Neuronal stem cell (in vitro differentiated cells): ENCODE data around the gene IGSF11.

Experiments used
- DNase-seq: peaks from one replicate; pipeline ENCODE4 v3.0.0-alpha.2; 2013; ENCODE audit warnings: low spot score
- H2AFZ ChIP-seq: one replicate; pipeline ENCODE4 v1.6.1; 2013; ENCODE audit warnings: mild to moderate bottlenecking, low read length, inconsistent platforms
- H2AK5ac ChIP-seq: 2 replicates; pipeline ENCODE4 v1.6.1; 2013; ENCODE audit warnings: low read depth, mild to moderate bottlenecking, inconsistent platforms, low read length, moderate library complexity, mixed read lengths
- H2BK120ac ChIP-seq: 2 replicates; pipeline ENCODE4 v1.6.1; 2013; ENCODE audit warnings: low read depth, mild to moderate bottlenecking, inconsistent platforms, low read length, moderate library complexity, mixed read lengths
- H2BK12ac ChIP-seq: one replicate; pipeline ENCODE4 v1.6.1; 2013; ENCODE audit warnings: low read length, inconsistent platforms
- H2BK15ac ChIP-seq: 2 replicates; pipeline ENCODE4 v1.6.1; 2013; ENCODE audit warnings: mild to moderate bottlenecking, low read length, inconsistent platforms, mixed read lengths
- H2BK5ac ChIP-seq: one replicate; pipeline ENCODE4 v1.6.1; 2013; ENCODE audit warnings: inconsistent platforms, mild to moderate bottlenecking, low read length, moderate library complexity
- H3K14ac ChIP-seq: one replicate; pipeline ENCODE4 v1.6.1; 2013; ENCODE audit warnings: low read length, inconsistent platforms
- H3K18ac ChIP-seq: 2 replicates; pipeline ENCODE4 v1.6.1; 2013; ENCODE audit warnings: low read length, inconsistent platforms
- H3K23ac ChIP-seq: 2 replicates; pipeline ENCODE4 v1.6.1; 2013; ENCODE audit warnings: low read depth, mild to moderate bottlenecking, mixed read lengths, low read length, inconsistent platforms; ENCODE audit not compliant: poor library complexity
- H3K27ac ChIP-seq: replicated peaks from 3 replicates; pipeline ENCODE4 v1.5.1; 2013; ENCODE audit warnings: low read length, inconsistent platforms
- H3K27me3 ChIP-seq, 3 experiments: 2 replicates each; pipeline ENCODE4 v1.6.1; 2013; ENCODE audit warnings: low read length in 3 of 3, mild to moderate bottlenecking in 2 of 3, inconsistent platforms in 1 of 3, low read depth in 1 of 3, mixed read lengths in 1 of 3, moderate library complexity in 1 of 3; ENCODE audit not compliant: control insufficient read depth in 3 of 3, insufficient read depth in 3 of 3
- H3K36me3 ChIP-seq, 2 donors: replicated peaks in 1 of 2; 2 replicates each; pipeline ENCODE4 v1.6.1; 2013; ENCODE audit warnings: low read length in 2 of 2; ENCODE audit not compliant: control insufficient read depth in 2 of 2, insufficient read depth in 2 of 2
- H3K4ac ChIP-seq: 2 replicates; pipeline ENCODE4 v1.6.1; 2013; ENCODE audit warnings: inconsistent platforms, mild to moderate bottlenecking, low read length, moderate library complexity
- H3K4me1 ChIP-seq, 2 donors: 1 replicate in 1 of 2; 2 replicates in 1 of 2; pipeline ENCODE4 v1.6.1; 2013; ENCODE audit warnings: low read length in 2 of 2, low read depth in 1 of 2; ENCODE audit not compliant: control insufficient read depth in 2 of 2, insufficient read depth in 1 of 2
- H3K4me2 ChIP-seq: one replicate; pipeline ENCODE4 v1.6.1; 2013; ENCODE audit warnings: mild to moderate bottlenecking, low read length, inconsistent platforms; ENCODE audit not compliant: insufficient read depth, poor library complexity, severe bottlenecking
- H3K4me3 ChIP-seq, 2 donors: 2 replicates each; pipeline ENCODE4 v1.5.1; 2013; ENCODE audit warnings: low read length in 2 of 2, mild to moderate bottlenecking in 2 of 2, inconsistent platforms in 1 of 2, moderate library complexity in 1 of 2
- H3K79me1 ChIP-seq: one replicate; pipeline ENCODE4 v1.6.1; 2013; ENCODE audit warnings: low read depth, mild to moderate bottlenecking, inconsistent platforms, low read length, moderate library complexity
- H3K9ac ChIP-seq: one replicate; pipeline ENCODE4 v1.6.1; 2013; ENCODE audit warnings: mild to moderate bottlenecking, low read depth, low read length, inconsistent platforms; ENCODE audit not compliant: poor library complexity
- H3K9me3 ChIP-seq, 2 donors: replicated peaks in 1 of 2; 2 replicates each; pipeline versions ENCODE3 to v1.6.1; 2013; ENCODE audit warnings: low read length in 2 of 2, mild to moderate bottlenecking in 2 of 2, inconsistent platforms in 1 of 2, low read depth in 1 of 2, mixed read lengths in 1 of 2, moderate library complexity in 1 of 2; ENCODE audit not compliant: control insufficient read depth in 2 of 2, insufficient read depth in 1 of 2
- H4K8ac ChIP-seq: one replicate; pipeline ENCODE4 v1.6.1; 2013; ENCODE audit warnings: low read depth, mild to moderate bottlenecking, inconsistent platforms, low read length, moderate library complexity
- H4K91ac ChIP-seq: one replicate; pipeline ENCODE4 v1.6.1; 2013; ENCODE audit warnings: low read length, low read depth, mild to moderate bottlenecking, inconsistent platforms; ENCODE audit not compliant: poor library complexity
- WGBS, 2 donors: extraction: QIAGEN DNeasy Blood & Tissue Kit; methylation state at CpG; one replicate each; pipeline ENCODE4 v1.1.7; 2013; ENCODE audit warnings: missing lambda C conversion rate in 2 of 2, mixed read lengths in 1 of 2; ENCODE audit not compliant: insufficient read length in 2 of 2, insufficient replicate concordance in 1 of 2; ENCODE audit errors: extremely low coverage in 2 of 2; 5-methylcytosine and 5-hydroxymethylcytosine counted together

Gene IGSF11

GRCh38 chr3:119069725-119070124, 35.1 kb upstream of the IGSF11 start:
- Histone ChIP-seq H2AK5ac (no peak overlapping the region), H2BK12ac (no peak overlapping the region), H4K91ac (no peak overlapping the region), H3K4me2 (no peak overlapping the region), H3K4me3 (no peak overlapping the region), H3K4ac (no peak overlapping the region), H3K79me1 (no peaks in the 10 kb centered on the region), H3K36me3 (no peaks in the 10 kb centered on the region), H3K9me3 (no peaks in the 10 kb centered on the region), H2BK15ac (no peak overlapping the region), H3K27ac (no peak overlapping the region), H3K27me3 (no peaks in the 10 kb centered on the region), H3K23ac (no peak overlapping the region), H4K8ac (no peak overlapping the region), H3K14ac (no peak overlapping the region), H2BK5ac (no peak overlapping the region), H3K4me1 (no peaks in the 10 kb centered on the region), H3K9ac (no peak overlapping the region), H2BK120ac (no peak overlapping the region), H2AFZ (no peak overlapping the region), H3K18ac (no peak overlapping the region)
- no CpG with 5 or more reads among the region's 3 CpGs for WGBS, 2 donors
- no peak for DNase-seq

GRCh38 chr3:119063471-119063870, 28.8 kb upstream of the IGSF11 start:
- Histone ChIP-seq H3K36me3 (no peaks in the 10 kb centered on the region), H2BK120ac (no peak overlapping the region)
- WGBS, 2 donors = no CpG with 5 or more reads among the region's 1 CpG

GRCh38 chr3:119062892-119063291, 28.2 kb upstream of the IGSF11 start:
- no peaks in the 10 kb centered on the region for H3K4me1 ChIP-seq
- H3K4me2 ChIP-seq = no peak overlapping the region
- H3K36me3 ChIP-seq = no peaks in the 10 kb centered on the region
- H2AFZ ChIP-seq = no peak overlapping the region
- H3K23ac ChIP-seq = no peak overlapping the region
- WGBS, 2 donors = no CpG with 5 or more reads among the region's 2 CpGs
- H2BK12ac ChIP-seq = no peak overlapping the region
- H3K14ac ChIP-seq = no peak overlapping the region
- no peak overlapping the region for H3K9ac ChIP-seq
- H2BK120ac ChIP-seq = no peak overlapping the region
- no peak overlapping the region for H3K18ac ChIP-seq
- H3K27me3 ChIP-seq = no peaks in the 10 kb centered on the region
- H2BK5ac ChIP-seq = no peak overlapping the region
- no peak overlapping the region for H4K8ac ChIP-seq
- H3K79me1 ChIP-seq = no peaks in the 10 kb centered on the region
- no peak overlapping the region for H4K91ac ChIP-seq
- H3K27ac ChIP-seq = no peak overlapping the region
- no peak overlapping the region for H2BK15ac ChIP-seq
- H2AK5ac ChIP-seq = no peak overlapping the region
- no peaks in the 10 kb centered on the region for H3K9me3 ChIP-seq
- H3K4ac ChIP-seq = no peak overlapping the region
- H3K4me3 ChIP-seq = no peak overlapping the region
- DNase-seq = no peak

More at GRCh38 chr3:119063471-119063870, 28.8 kb upstream of the IGSF11 start:
- H2BK12ac ChIP-seq = no peak overlapping the region
- H3K23ac ChIP-seq = no peak overlapping the region
- no peak overlapping the region for H2BK15ac ChIP-seq
- H3K4me2 ChIP-seq = no peak overlapping the region
- no peak overlapping the region for H3K4ac ChIP-seq
- no peaks in the 10 kb centered on the region for H3K27me3 ChIP-seq
- no peak overlapping the region for H2AK5ac ChIP-seq
- no peak overlapping the region for H2BK5ac ChIP-seq
- no peak overlapping the region for H3K27ac ChIP-seq
- no peak for DNase-seq
- H3K9me3 ChIP-seq = no peaks in the 10 kb centered on the region
- H3K4me3 ChIP-seq = no peak overlapping the region
- no peak overlapping the region for H3K9ac ChIP-seq
- no peak overlapping the region for H3K14ac ChIP-seq
- H4K8ac ChIP-seq = no peak overlapping the region
- no peak overlapping the region for H3K18ac ChIP-seq
- no peak overlapping the region for H4K91ac ChIP-seq
- H2AFZ ChIP-seq = no peak overlapping the region
- H3K4me1 ChIP-seq = no peaks in the 10 kb centered on the region
- no peaks in the 10 kb centered on the region for H3K79me1 ChIP-seq

- DNase-seq = no peak
- no peak overlapping the region for H4K8ac ChIP-seq
- H2BK120ac ChIP-seq = no peak overlapping the region
- no peak overlapping the region for H3K14ac ChIP-seq
- no peak overlapping the region for H3K4ac ChIP-seq
- no peak overlapping the region for H4K91ac ChIP-seq
- H3K27ac ChIP-seq = no peak overlapping the region
- H2BK15ac ChIP-seq = no peak overlapping the region
- no peak overlapping the region for H2AK5ac ChIP-seq
- no CpG with 5 or more reads among the region's 2 CpGs for WGBS, 2 donors
- H3K4me1 ChIP-seq = no peaks in the 10 kb centered on the region
- H2BK12ac ChIP-seq = no peak overlapping the region
- no peak overlapping the region for H3K23ac ChIP-seq
- H2AFZ ChIP-seq = no peak overlapping the region
- H3K9me3 ChIP-seq = no peaks in the 10 kb centered on the region
- H3K9ac ChIP-seq = no peak overlapping the region
- no peak overlapping the region for H3K4me2 ChIP-seq
- H3K27me3 ChIP-seq = no peaks in the 10 kb centered on the region
- no peak overlapping the region for H3K18ac ChIP-seq
- no peak overlapping the region for H2BK5ac ChIP-seq
- H3K4me3 ChIP-seq = no peak overlapping the region
- H3K79me1 ChIP-seq = no peaks in the 10 kb centered on the region
- no peaks in the 10 kb centered on the region for H3K36me3 ChIP-seq
Observed at GRCh38 chr3:119044593-119044992, 9.9 kb upstream of the IGSF11 start.
